Stimulated activated CD8-positive, alpha-beta memory T cell treated with anti-CD3 and anti-CD28 coated beads, Interleukin-12 subunit alpha, Interleukin-12 subunit beta, amount 100 ng/mL, for 4 hours (primary cell): ENCODE measurements around the gene PRICKLE2.

ENCODE experiments used
- DNase-seq: peaks from one replicate; pipeline ENCODE4 v3.0.0-alpha.2; 2020; ENCODE audit warnings: low read depth

The PRICKLE2 gene, protein sequence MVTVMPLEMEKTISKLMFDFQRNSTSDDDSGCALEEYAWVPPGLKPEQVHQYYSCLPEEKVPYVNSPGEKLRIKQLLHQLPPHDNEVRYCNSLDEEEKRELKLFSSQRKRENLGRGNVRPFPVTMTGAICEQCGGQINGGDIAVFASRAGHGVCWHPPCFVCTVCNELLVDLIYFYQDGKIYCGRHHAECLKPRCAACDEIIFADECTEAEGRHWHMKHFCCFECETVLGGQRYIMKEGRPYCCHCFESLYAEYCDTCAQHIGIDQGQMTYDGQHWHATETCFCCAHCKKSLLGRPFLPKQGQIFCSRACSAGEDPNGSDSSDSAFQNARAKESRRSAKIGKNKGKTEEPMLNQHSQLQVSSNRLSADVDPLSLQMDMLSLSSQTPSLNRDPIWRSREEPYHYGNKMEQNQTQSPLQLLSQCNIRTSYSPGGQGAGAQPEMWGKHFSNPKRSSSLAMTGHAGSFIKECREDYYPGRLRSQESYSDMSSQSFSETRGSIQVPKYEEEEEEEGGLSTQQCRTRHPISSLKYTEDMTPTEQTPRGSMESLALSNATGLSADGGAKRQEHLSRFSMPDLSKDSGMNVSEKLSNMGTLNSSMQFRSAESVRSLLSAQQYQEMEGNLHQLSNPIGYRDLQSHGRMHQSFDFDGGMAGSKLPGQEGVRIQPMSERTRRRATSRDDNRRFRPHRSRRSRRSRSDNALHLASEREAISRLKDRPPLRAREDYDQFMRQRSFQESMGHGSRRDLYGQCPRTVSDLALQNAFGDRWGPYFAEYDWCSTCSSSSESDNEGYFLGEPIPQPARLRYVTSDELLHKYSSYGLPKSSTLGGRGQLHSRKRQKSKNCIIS

DNA sequence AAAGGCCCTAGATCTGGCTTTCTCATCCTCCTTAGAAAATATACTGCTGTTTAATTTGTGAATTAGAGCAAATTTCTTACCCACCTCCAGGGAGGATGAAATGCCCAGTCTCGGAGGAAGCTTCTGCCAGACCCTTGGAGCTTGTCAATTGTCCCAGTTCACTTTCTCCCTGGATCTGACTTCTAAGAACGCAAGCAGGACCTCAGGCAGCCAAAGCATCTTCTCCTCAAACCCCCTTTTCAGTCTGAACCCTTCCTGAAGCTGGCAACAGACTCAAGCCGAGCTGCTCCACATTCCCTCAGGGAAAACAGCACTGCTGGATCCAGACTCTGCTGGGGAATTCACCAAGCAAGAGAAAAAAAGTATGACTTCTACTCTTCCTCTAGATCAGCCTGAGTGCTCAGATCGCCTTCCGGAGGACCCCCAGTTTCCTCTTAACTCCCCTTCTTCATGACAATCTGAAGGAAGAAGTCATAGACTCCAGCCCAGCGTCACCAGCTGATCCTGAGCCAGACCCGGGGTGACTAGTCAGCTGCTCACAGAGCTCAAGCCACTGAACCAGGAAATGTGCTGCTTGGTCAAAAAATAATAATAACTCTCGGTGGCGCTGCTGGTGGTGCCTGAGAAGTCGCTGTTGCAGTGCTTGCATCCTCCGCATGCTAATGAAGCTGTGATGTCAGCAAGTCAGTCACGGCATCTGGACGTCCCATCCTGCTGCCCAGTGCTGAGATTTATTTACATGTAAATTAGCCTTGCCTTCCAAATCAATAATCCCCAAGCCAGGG is at the start of gene PRICKLE2:
TSS of gene PRICKLE2 (minus strand) at position 641 of the 785 bp plus-strand sequence. CDS start 26,539 bp downstream, outside the sequence.
- DNase-seq = no peak

DNA sequence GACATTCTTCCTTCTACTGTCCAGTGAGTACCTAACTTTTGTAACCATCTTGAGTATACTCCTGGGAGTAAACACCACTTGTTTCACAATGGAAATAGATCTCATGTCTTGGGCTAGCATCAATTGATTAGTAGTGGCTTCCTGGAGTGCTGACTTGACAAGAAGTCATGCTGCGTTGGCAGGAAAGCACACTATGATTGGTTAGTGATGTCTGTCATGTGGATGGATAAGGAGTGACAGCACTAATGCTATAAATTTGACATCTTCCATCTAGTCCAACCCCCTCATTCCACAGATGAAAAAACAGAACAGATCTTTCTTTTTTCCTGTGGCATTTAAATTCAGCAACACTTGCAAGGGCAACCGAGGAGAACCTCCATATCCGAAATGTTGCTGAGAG is 47.6 kb upstream of the PRICKLE2 start:
- DNase-seq = no peak

DNA sequence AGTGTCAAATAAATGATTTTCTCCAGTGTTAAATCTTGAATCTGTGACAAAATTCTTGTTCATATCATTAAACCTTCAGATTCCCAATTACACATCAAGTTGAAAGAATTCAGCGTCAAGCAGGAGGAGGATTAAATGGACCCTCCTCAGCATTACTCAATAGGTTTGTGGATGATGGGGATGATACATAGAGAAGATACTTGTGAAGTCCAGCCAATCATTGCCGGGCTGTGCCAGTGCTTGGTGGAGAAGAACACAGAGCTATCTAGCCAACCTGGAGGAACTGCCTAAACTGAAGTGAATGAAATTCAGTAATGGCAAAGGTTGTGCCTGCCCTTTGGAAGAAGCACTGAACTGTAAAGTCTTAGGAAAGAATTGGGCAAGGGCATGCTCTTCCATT is 47.0 kb upstream of the PRICKLE2 start:
- no peak for DNase-seq

DNA sequence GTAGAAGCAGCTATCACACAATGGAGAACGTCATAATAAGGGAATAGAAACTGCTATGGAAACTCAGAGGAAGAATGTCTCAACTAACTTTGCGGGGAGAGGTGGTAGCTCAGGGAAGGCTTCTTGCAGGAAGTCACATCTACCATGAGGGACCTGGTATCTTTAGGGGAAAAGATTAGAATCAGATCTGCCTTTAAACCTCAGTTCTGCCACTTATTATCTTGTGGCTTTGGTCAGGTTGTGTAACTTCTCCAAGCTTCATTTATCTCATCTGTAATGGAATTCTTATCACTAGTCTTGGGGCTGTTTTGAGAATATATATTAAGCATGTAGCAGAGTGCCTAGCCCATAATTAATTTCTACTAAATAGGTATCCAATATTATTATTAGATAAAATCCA is 46.4 kb upstream of the PRICKLE2 start:
- DNase-seq = no peak

DNA sequence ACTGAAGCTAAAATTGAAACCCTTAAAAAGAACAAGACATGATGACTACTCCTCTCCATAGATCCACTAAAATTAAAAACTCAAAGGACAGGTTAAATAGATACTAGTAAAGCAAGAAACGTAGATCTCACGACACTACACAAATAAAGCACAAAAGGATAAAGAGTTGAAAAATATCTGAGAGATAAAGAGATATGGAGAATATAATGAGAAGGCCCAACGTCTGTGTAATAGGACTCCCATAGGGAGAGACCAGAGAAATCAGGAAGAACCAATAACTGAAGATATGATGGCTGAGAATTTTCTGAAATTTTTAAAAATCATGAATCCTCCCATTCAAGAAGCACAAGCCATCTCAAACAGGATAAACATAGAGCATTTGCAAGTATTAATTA is 45.6 kb upstream of the PRICKLE2 start:
- no peak for DNase-seq

DNA sequence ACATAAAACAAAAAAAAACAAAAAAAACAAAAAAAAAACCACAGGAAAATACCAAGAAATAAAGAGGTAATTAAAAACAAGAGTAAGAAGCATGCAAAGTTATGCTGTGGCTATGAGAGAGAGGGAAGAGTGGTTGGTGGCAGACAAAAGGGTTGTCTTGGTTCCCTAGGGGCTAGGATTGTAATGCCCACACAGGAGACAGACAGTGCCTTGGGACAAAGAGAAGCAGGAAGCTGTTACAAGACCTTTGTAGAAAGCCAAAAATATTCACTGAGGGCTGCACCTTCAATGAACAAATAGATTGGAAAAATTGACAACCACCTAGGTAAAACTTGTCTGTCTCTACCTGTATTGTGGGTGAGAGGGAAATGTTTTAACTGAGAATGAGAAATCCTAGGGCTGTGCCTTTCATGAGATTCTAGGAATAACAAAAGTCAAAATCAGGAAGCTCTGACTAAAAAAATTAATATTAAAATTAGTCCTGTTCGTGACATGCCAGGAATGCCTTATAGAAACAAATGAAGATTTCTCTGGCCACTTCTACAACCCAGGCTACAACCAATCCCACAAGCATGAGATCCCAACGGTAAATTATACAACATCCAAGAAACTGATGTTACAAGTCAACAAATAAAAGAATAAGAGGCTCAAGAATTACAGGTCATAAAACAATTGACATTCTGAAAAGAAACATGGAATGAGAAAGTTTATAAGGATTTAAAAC is 45.0 kb upstream of the PRICKLE2 start:
- DNase-seq = no peak

DNA sequence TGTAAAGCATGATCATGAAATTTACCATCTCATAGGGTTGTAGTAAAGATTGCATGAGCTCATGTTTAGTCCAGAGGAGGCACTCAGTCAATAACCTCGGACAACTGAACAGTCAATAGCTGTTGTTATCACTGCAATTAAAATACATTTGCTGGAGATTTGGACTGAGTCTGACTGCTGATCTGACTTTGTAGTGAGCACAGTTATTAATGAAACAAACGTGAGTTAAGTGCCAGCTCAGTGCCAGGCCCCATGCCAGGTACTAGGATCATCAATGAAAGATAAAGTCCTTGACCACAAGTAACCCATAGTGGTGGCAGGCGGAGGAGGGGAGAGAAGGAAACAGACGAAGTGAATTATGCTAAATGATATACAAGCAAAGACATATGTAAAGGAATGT is 43.7 kb upstream of the PRICKLE2 start:
- no peak for DNase-seq

DNA sequence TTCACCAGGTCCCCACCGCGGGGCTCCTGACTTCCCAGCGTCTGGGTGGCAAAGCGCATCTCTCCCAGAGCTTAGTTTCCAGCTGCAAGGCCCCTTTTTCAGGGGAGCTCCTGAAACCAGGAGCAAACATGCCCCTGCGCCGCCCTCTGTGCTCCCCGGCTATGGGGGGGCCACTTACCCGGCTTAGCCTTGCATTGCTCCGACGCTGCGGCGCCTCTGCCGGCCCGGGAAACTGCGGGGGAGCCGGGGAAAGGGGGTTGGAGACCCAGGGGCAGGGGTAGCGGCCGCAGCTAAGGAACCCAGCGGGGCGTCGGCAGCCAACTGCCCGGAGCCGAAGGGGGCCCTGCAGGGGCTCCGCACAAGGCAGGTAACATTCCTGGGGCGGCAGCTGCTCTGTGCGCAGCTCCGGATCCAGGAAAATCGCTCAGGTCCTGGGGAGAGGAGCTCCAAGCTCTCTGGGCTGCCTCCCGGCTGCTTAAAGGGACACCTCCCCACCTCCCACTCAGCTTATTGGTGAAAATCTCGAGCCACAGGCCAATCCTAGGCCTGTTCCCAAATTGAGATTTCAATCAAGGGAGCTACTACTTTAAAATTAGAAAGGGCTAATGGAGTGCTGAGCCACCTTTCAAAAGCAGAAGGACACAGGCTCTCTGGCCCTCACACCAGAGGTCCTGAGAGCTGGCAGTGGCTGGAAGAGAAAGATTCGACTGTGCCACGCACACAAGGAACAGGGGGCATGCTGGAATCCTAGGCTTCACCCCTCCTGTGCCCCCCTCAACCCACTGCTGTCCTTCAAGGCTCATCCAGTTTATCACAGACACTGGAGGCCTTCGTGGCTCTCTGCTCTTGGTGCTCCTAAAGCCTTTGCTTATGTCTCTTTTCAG is 42.7 kb upstream of the PRICKLE2 start:
- no peak for DNase-seq

DNA sequence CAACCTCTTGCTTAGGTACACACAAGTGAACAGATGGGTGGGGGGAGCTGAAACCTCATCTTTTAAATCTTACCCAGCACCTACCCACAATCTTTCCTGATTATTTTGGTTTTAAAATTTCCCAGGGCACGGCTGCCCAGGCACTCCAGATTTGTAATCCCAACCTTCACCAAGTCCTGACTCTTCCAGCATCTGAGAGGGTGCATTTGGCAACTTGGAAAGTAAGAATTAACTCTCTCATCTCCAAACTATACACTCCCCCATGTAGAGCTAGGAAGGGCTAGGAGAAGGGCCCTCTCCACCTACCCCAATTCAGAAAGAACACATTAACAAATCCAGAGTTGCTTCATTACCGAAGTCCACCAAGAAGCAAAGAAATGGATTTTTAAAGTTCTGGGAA is 41.7 kb upstream of the PRICKLE2 start:
- no peak for DNase-seq

DNA sequence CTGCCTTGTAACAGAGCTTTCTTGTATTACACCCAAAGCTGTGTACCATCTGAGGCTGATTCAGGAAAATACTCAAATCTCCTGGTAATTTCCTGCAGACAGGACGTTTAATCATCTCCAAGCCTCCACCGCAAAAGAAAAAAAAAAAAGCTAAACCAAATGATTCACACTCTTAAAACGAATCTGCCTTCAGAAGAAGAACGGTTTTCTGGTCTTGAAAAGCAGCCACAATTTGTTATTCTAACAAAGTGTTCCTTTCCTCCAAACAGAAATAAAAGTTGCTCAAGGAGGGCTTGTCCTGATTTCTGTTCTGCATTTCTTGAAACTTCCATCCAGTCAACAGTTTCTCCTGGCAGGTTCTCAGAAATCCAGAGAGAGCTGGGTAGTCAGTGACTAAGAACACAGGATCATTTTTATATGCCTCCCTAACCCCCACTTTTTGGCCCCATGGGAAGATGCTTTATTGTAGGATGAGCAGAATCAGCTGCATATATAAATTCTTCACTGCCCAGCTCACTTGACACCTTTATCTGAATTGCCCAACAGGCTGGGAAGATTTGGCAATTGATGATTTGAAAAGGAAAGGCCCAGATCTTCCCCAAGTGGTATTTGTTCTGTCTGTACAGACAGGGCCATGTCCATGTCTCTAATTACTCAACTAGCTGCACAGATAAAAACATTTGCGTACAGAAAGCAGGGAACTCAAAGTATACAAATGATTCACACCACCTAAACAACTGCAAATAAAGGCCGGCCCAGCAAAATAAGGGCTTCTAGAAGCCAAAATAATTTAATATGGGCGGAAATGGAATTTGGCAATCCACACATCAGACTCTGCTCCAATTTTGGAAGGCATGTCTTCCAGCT is 41.0 kb upstream of the PRICKLE2 start:
- no peak for DNase-seq

DNA sequence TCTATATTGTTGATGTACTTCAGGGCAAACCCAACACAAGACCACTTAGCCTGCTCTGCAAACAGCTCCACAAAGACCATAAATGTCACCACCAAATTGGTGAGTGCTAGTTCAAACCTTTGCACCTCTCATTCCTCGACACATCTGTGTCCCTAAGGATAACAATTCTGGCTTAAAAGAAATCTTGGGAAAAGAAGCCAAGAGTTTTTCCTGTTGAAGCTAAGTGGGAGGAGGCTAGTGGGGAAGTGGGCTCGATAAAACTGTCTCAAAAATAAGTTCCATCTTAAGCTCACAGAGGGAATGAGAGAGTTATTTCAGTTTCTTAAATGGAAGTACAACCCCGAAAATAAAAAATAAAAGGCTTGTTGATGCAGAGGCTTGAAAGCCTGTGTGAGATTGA is 40.4 kb upstream of the PRICKLE2 start:
- DNase-seq = no peak

DNA sequence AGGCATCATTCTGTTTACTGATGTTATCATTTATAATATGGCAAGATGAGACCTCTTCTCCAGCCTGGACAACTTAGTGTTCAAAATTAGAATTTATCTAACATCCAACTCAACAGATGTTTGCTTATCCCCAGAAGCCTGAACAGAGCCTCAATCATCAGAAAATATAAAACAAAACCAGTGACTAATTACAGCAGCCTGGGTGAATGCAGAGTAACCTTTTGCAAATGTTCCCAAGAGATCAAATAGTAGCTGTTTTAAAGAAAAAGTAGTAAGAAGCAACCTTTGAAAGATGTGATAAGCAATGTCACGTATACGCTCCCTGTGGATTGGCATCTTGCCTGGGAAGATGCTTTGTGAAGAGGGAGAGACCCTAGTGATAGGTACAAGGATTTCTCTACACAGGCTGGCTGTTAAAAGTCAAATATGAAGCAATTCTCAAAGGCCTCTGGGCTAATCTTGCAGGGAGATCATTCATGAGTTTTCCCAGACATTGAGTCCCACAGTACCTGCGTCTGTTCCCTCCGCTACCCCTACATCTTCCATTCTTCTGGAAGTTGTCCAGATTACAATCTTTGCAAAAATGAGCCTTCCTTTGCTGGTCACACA is 39.3 kb upstream of the PRICKLE2 start:
- DNase-seq = no peak

DNA sequence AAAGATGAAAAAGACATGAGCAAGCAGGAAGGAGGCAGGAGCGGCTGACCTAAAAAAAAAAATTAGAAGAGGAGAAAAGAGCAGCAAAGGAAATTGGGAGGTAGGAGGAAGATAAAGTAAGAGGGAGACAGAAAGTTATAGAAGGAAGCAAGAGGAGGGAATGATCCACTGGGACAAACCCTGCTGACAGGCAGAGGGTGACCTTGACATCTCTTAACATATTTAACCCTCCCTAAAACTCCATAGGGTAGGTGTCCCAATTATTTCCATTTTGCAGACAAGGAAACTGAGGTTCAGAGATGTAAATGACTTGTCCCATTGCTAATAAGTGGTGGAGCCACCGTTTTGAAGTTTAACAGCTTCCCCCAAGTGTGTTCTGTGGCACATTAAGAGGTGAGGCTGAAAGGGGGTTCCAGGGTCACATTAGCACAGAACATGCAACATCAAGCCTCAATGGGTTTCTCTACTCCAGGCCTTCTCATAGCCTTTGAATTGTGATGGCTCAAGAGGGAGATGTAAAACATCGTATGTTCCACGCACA is 37.4 kb upstream of the PRICKLE2 start:
- DNase-seq = no peak

DNA sequence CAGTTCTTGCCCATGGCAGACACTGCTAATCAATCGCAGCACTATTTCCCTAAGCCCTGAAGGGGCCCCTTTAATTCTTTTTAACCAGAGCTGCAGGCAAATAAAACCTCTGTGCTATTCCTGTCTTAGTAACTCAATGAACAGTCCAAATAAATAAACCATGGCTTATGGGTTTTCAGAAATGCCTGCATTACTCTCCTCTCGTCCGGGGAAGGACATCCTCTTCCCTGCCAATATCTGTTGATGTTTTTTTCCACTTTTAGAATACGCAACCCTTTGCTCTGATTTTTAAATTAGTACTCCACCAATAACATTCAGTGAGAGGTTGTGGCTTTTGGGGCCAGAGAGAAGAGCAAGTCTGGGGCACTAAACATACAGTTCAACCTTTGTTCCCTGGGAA is 35.2 kb upstream of the PRICKLE2 start:
- DNase-seq = no peak

DNA sequence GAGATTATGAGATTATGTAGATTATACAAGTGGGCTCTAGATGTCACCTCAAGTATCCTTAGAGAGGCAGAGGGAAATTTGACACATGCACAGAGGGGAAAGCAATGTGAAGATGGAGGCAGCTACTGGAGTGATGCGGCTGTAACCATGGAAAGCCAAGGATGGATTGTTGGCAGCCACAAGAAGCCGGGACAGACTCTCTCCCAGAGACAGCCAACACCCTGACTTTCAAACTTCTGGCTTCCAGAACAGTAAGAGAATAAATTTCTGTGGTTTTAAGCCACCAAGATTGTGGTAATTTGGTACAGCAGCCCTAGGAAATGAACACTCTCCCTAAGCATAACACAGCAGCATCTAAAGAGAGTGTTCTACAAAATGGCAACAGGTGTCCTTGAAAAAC is 34.4 kb upstream of the PRICKLE2 start:
- no peak for DNase-seq

DNA sequence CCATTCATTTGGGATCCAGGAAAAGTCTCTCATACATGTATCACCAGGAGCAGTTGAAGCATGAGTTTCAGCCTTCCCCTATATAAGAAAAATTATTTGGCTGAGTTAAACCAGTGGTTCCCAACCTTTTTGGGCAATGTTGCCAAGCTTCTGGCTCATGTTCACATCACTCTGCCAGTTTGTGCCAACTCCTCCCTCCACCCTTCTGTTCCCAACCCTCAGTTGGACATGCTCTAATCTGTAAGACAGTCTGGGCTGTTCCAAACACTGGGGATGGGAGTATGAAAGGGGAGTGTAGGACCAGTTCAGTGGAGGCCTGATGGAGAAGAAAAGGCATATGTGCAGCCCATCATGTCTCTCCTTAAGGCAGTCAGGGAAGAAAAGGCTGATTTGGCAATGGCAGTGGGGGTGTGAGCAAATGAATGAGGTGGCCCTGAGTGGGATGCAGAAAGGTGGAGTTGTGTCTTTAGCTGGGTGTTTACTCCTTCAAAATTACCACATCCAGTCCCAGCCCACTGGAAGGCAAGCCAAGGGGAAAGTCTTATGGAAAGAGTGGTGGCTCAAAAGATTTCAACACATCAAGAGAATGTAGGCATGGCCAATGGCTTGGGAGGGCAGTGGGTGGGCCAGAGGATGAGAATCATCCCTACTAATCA is 32.0 kb upstream of the PRICKLE2 start:
- no peak for DNase-seq

DNA sequence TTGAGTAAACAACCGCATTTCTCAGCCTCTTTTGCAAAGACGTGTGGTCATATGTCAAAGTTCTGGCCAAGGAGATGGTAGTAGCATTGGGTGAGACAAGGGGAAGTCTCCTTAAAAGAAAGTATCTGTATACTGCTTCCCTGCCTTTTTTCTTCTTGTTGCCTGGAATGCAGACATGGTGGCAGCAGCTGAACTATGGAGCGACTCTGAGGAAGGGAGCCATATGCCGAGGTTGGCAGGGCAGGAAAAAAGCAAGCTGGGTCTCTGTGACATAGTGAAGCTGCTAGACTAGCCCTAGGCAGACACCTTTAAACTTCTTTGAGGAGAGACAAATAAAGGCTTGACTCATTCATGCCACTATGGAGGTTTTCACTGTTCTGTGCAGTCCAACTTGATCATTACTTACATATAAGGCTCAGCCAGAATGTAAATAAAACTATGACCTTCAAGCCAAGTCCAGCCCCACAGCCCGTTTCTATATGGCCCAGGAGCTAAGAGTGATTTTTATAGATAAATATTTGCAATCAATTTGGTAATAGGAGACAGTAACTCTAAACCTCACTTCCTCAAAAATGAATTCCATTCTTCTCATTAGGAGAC is 30.6 kb upstream of the PRICKLE2 start:
- DNase-seq = no peak

DNA sequence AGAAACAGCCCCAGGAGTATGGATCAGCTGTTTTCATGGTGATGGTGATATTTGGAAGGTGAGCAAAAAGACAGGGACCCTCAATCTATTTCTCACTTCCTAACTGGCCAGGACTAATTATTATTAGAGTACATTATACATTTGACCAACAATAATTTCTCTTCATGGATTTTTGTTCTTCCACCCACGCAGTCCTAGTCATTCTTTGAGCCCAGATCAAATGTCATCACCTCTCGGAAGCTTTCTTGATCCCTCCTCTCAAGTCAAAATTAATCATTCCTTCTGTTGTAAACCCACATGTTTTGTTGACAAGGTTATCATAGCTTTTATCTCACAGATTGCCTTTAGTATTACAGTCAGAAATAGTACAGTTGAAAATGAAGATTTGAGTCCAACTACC is 29.2 kb upstream of the PRICKLE2 start:
- no peak for DNase-seq
